Panc1 (cell line): ENCODE measurements around the gene TC2N. TPM values are rescaled to one million over a fixed set of nuclear protein-coding genes. Genes with fewer than 3 reads are reported as not detected.

Source experiments
- ATAC-seq: fragments of 200-7000 bp; cut with Tn5 transposase; 2 replicates; pipeline ENCODE4 v1.9.1; 2020; ENCODE audit warnings: mild to moderate bottlenecking, moderate library complexity
- BruUV-seq: library from RNA; stranded (reverse); fragments of 400-500 nt; replicated peaks from 2 replicates; lab custom pipeline; 2021; lab: Mats Ljungman, UMichigan
- CTCF ChIA-PET: fragments of 300-600 bp; sonication (Branson Sonifier 250); formaldehyde crosslinking; loops from one replicate; lab custom pipeline; 2022; ENCODE audit warnings: antibody characterized with exemption; lab: Charles Lee
- POLR2A ChIA-PET: fragments of 300-600 bp; sonication (Branson Sonifier 250); formaldehyde crosslinking; loops from one replicate; lab custom pipeline; 2022; ENCODE audit warnings: antibody characterized with exemption; lab: Charles Lee
- DNase-seq: peaks from one replicate; pipeline ENCODE4 v3.0.0-alpha.2; 2010; ENCODE audit warnings: low read depth, low spot score
- H3K27ac ChIP-seq: 2 replicates; pipeline ENCODE4 v1.5.1; 2011; ENCODE audit warnings: mild to moderate bottlenecking, low read length, inconsistent platforms
- H3K27me3 ChIP-seq: fragments of 200-500 bp; sonication (Bioruptor generic); 2 replicates; pipeline ENCODE4 v1.6.0; 2014; ENCODE audit warnings: low read length, inconsistent platforms; ENCODE audit not compliant: control insufficient read depth, insufficient read depth
- H3K36me3 ChIP-seq: fragments of 200-500 bp; sonication (Bioruptor generic); 2 replicates; pipeline ENCODE4 v1.5.1; 2014; ENCODE audit warnings: inconsistent platforms, mild to moderate bottlenecking, low read length, moderate library complexity; ENCODE audit not compliant: control insufficient read depth, insufficient read depth
- H3K4me1 ChIP-seq: 2 replicates; pipeline ENCODE4 v1.5.1; 2011; ENCODE audit warnings: inconsistent platforms, mild to moderate bottlenecking, low read length, moderate library complexity; ENCODE audit not compliant: control insufficient read depth, insufficient read depth
- H3K4me3 ChIP-seq, 2 experiments: 2 replicates each; pipeline ENCODE4 v1.5.1; 2011 to 2012; ENCODE audit warnings: low read depth in 2 of 2, low read length in 2 of 2, mild to moderate bottlenecking in 2 of 2, inconsistent platforms in 1 of 2, moderate library complexity in 1 of 2
- H3K9me3 ChIP-seq: fragments of 200-500 bp; sonication (Bioruptor generic); 2 replicates; pipeline ENCODE4 v1.5.1; 2014; ENCODE audit warnings: low read depth, mild to moderate bottlenecking, inconsistent platforms, low read length, moderate library complexity; ENCODE audit not compliant: control insufficient read depth, insufficient read depth
- POLR2AphosphoS5 ChIP-seq: IDR thresholded peaks from 2 replicates; pipeline ENCODE4 v1.6.1; 2012; ENCODE audit warnings: mild to moderate bottlenecking, low read depth, low read length, moderate library complexity
- SIN3A ChIP-seq: IDR thresholded peaks from 2 replicates; pipeline ENCODE4 v1.6.1; 2012; ENCODE audit warnings: low read depth, mild to moderate bottlenecking, low read length, moderate library complexity, borderline replicate concordance; ENCODE audit not compliant: insufficient read depth
- TCF7L2 ChIP-seq: IDR thresholded peaks from 2 replicates; pipeline ENCODE4 v1.6.1; 2011; ENCODE audit warnings: mild to moderate bottlenecking, low read depth, low read length, inconsistent platforms
- in situ Hi-C: cut with HindIII; loops from 2 replicates; pipeline ENCODE4 v1.10.0; 2016; ENCODE audit warnings: low sequenced_read_pairs, low pct_unique_long_range_greater_than_20kb
- intact Hi-C: fragments of 100-400 bp; cut with micrococcal nuclease; formaldehyde crosslinking; loops from one replicate; pipeline ENCODE4 v1.10.0; 2022; ENCODE audit not compliant: unreplicated experiment
- total RNA-seq: library from RNA; stranded (reverse); gene quantifications from one replicate; pipeline ENCODE4 v1.2.1, GENCODE V29; 2021; ENCODE audit not compliant: unreplicated experiment
- TF ChIP-seq, protein P1 (sequence below), 2 experiments: IDR thresholded peaks; 2 replicates each; pipeline ENCODE4 v1.6.1; 2011 to 2012; ENCODE audit warnings: low read depth in 2 of 2, control low read depth in 1 of 2, low read length in 1 of 2, mild to moderate bottlenecking in 1 of 2, moderate library complexity in 1 of 2; ENCODE audit not compliant: insufficient read depth in 1 of 2
- TF ChIP-seq, protein P2 (sequence below): fragments of 450-650 bp; IDR thresholded peaks from 2 replicates; pipeline ENCODE4 v1.5.1; 2017; ENCODE audit warnings: mild to moderate bottlenecking

The TC2N gene
- total RNA-seq, 1 experiment from 2014 or later, result 0.49 TPM

DNA sequence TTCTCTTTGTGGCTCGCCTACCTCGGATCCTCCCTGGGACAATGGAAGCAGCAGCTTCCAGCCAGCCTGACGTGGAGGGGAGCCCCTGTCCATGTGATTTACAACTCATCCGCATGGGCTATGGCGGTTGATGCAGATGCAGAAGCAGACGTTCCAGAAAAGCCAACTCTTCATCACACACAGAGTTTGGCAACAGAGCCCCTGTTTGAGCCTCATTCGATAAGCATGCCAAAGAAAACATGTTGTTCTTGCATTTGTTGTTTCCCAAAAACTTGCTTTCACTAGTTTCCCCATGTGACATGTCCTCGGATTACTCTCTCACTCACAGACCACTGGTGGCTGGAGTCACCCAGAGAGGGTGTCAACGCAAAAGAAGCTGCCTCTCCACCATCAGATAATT, 16.4 kb upstream of the TC2N start:
- H3K27me3 ChIP-seq, result no peaks in the 10 kb centered on the region
- H3K4me3 ChIP-seq, result no peak overlapping the region
- H3K27ac ChIP-seq, result no peak overlapping the region
- DNase-seq (no peak), ATAC-seq (no peak)
- POLR2A ChIA-PET, result no interaction called here
- TF ChIP-seq SIN3A (no peak), TCF7L2 (no peak), POLR2AphosphoS5 (no peak)
- TF ChIP-seq, protein P1, sequence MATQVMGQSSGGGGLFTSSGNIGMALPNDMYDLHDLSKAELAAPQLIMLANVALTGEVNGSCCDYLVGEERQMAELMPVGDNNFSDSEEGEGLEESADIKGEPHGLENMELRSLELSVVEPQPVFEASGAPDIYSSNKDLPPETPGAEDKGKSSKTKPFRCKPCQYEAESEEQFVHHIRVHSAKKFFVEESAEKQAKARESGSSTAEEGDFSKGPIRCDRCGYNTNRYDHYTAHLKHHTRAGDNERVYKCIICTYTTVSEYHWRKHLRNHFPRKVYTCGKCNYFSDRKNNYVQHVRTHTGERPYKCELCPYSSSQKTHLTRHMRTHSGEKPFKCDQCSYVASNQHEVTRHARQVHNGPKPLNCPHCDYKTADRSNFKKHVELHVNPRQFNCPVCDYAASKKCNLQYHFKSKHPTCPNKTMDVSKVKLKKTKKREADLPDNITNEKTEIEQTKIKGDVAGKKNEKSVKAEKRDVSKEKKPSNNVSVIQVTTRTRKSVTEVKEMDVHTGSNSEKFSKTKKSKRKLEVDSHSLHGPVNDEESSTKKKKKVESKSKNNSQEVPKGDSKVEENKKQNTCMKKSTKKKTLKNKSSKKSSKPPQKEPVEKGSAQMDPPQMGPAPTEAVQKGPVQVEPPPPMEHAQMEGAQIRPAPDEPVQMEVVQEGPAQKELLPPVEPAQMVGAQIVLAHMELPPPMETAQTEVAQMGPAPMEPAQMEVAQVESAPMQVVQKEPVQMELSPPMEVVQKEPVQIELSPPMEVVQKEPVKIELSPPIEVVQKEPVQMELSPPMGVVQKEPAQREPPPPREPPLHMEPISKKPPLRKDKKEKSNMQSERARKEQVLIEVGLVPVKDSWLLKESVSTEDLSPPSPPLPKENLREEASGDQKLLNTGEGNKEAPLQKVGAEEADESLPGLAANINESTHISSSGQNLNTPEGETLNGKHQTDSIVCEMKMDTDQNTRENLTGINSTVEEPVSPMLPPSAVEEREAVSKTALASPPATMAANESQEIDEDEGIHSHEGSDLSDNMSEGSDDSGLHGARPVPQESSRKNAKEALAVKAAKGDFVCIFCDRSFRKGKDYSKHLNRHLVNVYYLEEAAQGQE (IDR thresholded peaks at IDR 0.05; ENCODE audit: insufficient read depth in 1 of 2, low read depth in 2 of 2, low read length in 1 of 2), result no peak
- TF ChIP-seq, protein P2, sequence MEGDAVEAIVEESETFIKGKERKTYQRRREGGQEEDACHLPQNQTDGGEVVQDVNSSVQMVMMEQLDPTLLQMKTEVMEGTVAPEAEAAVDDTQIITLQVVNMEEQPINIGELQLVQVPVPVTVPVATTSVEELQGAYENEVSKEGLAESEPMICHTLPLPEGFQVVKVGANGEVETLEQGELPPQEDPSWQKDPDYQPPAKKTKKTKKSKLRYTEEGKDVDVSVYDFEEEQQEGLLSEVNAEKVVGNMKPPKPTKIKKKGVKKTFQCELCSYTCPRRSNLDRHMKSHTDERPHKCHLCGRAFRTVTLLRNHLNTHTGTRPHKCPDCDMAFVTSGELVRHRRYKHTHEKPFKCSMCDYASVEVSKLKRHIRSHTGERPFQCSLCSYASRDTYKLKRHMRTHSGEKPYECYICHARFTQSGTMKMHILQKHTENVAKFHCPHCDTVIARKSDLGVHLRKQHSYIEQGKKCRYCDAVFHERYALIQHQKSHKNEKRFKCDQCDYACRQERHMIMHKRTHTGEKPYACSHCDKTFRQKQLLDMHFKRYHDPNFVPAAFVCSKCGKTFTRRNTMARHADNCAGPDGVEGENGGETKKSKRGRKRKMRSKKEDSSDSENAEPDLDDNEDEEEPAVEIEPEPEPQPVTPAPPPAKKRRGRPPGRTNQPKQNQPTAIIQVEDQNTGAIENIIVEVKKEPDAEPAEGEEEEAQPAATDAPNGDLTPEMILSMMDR, result no peak
- no peaks in the 10 kb centered on the region for H3K36me3 ChIP-seq
- CTCF ChIA-PET, result no interaction called here
- no TSS peak for BruUV-seq
- H3K9me3 ChIP-seq, result no peaks in the 10 kb centered on the region
- in situ Hi-C loops (no loop called here), intact Hi-C loops (no loop called here)
- no peaks in the 10 kb centered on the region for H3K4me1 ChIP-seq

DNA sequence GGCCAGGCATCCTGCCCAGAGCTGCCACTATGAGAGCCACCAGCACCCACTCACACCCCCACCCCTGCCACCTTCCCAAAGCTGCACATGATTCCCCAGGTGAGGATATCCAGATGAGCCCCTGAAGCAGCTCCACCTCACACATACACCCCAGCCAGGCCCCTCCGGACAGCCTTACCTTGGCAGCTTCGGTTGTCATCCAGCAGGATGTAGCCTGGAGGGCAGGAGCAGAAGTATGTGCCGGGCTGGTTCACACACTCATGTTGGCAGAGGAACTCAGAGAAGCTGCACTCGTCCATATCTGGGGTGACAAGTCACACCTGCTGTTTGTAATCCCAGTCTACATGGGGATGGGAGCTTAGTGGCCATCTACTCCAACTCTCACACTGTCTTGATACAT, 15.4 kb upstream of the TC2N start:
- no peak for TF ChIP-seq SIN3A
- ATAC-seq (no peak), DNase-seq (no peak)
- CTCF ChIA-PET, result no interaction called here
- intact Hi-C loops (no loop called here), in situ Hi-C loops (no loop called here)
- H3K9me3 ChIP-seq, result no peaks in the 10 kb centered on the region
- H3K4me3 ChIP-seq, result no peak overlapping the region
- no peak overlapping the region for H3K27ac ChIP-seq
- no peaks in the 10 kb centered on the region for H3K4me1 ChIP-seq
- H3K27me3 ChIP-seq, result no peaks in the 10 kb centered on the region
- H3K36me3 ChIP-seq, result no peaks in the 10 kb centered on the region
- BruUV-seq, result no TSS peak
- POLR2A ChIA-PET, result no interaction called here

DNA sequence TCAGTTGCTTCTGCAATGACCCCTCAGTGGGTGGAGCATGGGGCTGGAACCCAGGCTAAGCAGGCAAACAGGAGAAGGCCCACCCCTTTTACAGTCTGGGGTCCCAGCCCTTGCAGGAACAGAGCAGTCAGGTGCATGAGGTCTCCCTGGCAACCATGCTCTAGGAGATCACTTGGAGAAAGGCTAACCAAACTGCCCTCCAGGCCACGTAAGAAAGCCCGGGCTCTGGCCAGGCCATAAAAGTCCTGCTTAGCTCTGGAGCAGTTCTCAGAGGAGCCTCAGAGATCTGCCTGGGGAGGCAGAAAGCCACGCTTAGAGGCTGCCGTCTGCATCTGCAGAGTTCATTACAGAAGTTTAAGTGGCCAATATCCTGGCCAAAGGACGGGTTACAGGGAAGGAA, 15.0 kb upstream of the TC2N start:
- Histone ChIP-seq H3K9me3 (no peaks in the 10 kb centered on the region), H3K4me1 (no peaks in the 10 kb centered on the region), H3K4me3 (no peak overlapping the region), H3K27me3 (no peaks in the 10 kb centered on the region), H3K36me3 (no peaks in the 10 kb centered on the region), H3K27ac (no peak overlapping the region)
- ChIA-PET CTCF (no interaction called here), POLR2A (no interaction called here)
- intact Hi-C loops (no loop called here), in situ Hi-C loops (no loop called here)
- TF ChIP-seq, protein P2, result no peak
- TF ChIP-seq POLR2AphosphoS5 (no peak), TCF7L2 (no peak), SIN3A (no peak)
- TF ChIP-seq, protein P1 (IDR thresholded peaks at IDR 0.05; ENCODE audit: insufficient read depth in 1 of 2, low read depth in 2 of 2, low read length in 1 of 2), result no peak
- ATAC-seq (no peak), DNase-seq (no peak)
- no TSS peak for BruUV-seq
